Osteoblast (primary cell): ENCODE measurements around the gene KDM3B. TPM values are rescaled to one million over a fixed set of nuclear protein-coding genes. Genes with fewer than 3 reads are reported as not detected.

Source experiments
- DNase-seq: peaks from one replicate; pipeline ENCODE4 v3.0.0; 2011; ENCODE audit warnings: low spot score, mixed read lengths; ENCODE audit not compliant: insufficient read length; ENCODE audit errors: missing footprints
- H2AFZ ChIP-seq: 2 replicates; pipeline ENCODE4 v1.6.0; 2011; ENCODE audit warnings: mild to moderate bottlenecking, low read length
- H3K27ac ChIP-seq: 2 replicates; pipeline ENCODE4 v1.5.1; 2011; ENCODE audit warnings: mild to moderate bottlenecking, low read depth, low read length, moderate library complexity
- H3K27me3 ChIP-seq: 2 replicates; pipeline ENCODE4 v1.6.0; 2012; ENCODE audit warnings: mild to moderate bottlenecking, control low read depth, inconsistent platforms, low read length, moderate library complexity; ENCODE audit not compliant: insufficient read depth
- H3K36me3 ChIP-seq: 2 replicates; pipeline ENCODE4 v1.5.1; 2011; ENCODE audit warnings: mild to moderate bottlenecking, low read length, control low read depth, moderate library complexity; ENCODE audit not compliant: insufficient read depth
- H3K4me1 ChIP-seq: 2 replicates; pipeline ENCODE4 v1.5.1; 2011; ENCODE audit warnings: mild to moderate bottlenecking, low read length, control low read depth, moderate library complexity; ENCODE audit not compliant: insufficient read depth
- H3K4me2 ChIP-seq: 2 replicates; pipeline ENCODE4 v1.6.0; 2011; ENCODE audit warnings: mild to moderate bottlenecking, low read length; ENCODE audit not compliant: insufficient read depth
- H3K4me3 ChIP-seq: fragments of 200-600 bp; sonication (generic); 3 replicates; pipeline ENCODE4 v1.5.1; 2012; ENCODE audit warnings: mild to moderate bottlenecking, low read length, inconsistent platforms; ENCODE audit not compliant: insufficient read depth
- H3K79me2 ChIP-seq: 2 replicates; pipeline ENCODE4 v1.6.0; 2012; ENCODE audit warnings: mild to moderate bottlenecking, low read length, control low read depth, inconsistent platforms; ENCODE audit not compliant: insufficient read depth
- H3K9me3 ChIP-seq: 2 replicates; pipeline ENCODE4 v1.5.1; 2011; ENCODE audit warnings: low read depth, low read length, control low read depth
- H4K20me1 ChIP-seq: 2 replicates; pipeline ENCODE4 v1.6.0; 2012; ENCODE audit warnings: mild to moderate bottlenecking, low read length, control low read depth; ENCODE audit not compliant: insufficient read depth
- total RNA-seq: library from RNA; depleted of rRNA; stranded (reverse); fragments of >200 nt; gene quantifications from 2 replicates; pipeline ENCODE4 v1.2.3, GENCODE V29; 2012
- TF ChIP-seq, protein P1 (sequence below): IDR thresholded peaks from 2 replicates; pipeline ENCODE4 v1.5.1; 2011; ENCODE audit warnings: mild to moderate bottlenecking, low read depth, low read length, moderate library complexity; ENCODE audit errors: extremely low read depth

Gene KDM3B
- total RNA-seq, 1 donor, result 53.2 TPM

DNA sequence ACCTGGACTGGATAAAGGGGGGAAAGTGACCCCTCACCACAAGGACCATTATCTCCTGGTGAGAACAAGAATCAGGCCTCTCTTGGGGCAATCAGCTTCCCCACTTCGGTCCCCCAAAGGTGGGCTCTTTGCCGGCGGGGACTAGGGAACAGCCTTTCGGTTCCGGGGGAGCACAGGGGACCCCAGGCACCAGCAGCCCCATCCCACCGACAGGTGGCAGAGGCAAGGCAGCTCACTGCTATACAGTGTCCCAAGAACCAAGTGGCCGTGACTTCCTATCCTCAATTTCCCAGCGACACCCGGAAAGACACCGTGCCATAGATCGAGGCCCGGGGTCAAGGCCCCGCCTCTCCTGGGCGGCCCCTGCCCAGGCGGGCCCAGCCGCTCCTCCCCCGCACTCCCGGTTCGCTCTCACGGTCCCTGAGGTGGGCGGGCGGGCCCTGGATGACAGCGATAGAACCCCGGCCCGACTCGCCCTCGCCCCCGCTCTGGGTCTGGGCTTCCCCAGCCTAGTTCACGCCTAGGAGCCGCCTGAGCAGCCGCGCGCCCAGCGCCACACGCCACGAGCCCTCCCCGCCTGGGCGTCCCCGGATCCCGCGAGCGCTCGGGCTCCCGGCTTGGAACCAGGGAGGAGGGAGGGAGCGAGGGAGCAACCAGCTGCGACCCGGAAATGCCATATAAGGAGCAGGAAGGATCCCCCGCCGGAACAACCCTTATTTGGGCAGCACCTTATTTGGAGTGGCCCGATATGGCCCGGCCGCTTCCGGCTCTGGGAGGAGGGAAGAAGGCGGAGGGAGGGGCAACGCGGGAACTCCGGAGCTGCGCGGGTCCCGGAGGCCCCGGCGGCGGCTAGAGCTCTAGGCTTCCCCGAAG, 112.1 kb downstream of the KDM3B start:
- peak overlapping the region; percentile 99 for H3K4me2 ChIP-seq
- DNase-seq, result peak; percentile 98
- H4K20me1 ChIP-seq, result peaks cover 38% of the 10 kb centered on the region
- peaks cover 28% of the 10 kb centered on the region for H3K36me3 ChIP-seq
- peaks cover 28% of the 10 kb centered on the region for H3K79me2 ChIP-seq
- H3K4me3 ChIP-seq, result peak overlapping the region; percentile 92
- H3K4me1 ChIP-seq, result peaks cover 35% of the 10 kb centered on the region
- TF ChIP-seq, protein P1, sequence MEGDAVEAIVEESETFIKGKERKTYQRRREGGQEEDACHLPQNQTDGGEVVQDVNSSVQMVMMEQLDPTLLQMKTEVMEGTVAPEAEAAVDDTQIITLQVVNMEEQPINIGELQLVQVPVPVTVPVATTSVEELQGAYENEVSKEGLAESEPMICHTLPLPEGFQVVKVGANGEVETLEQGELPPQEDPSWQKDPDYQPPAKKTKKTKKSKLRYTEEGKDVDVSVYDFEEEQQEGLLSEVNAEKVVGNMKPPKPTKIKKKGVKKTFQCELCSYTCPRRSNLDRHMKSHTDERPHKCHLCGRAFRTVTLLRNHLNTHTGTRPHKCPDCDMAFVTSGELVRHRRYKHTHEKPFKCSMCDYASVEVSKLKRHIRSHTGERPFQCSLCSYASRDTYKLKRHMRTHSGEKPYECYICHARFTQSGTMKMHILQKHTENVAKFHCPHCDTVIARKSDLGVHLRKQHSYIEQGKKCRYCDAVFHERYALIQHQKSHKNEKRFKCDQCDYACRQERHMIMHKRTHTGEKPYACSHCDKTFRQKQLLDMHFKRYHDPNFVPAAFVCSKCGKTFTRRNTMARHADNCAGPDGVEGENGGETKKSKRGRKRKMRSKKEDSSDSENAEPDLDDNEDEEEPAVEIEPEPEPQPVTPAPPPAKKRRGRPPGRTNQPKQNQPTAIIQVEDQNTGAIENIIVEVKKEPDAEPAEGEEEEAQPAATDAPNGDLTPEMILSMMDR, result peak; percentile 6
- peak overlapping the region; percentile 81 for H2AFZ ChIP-seq
- no peaks in the 10 kb centered on the region for H3K27me3 ChIP-seq
- H3K27ac ChIP-seq, result peak overlapping the region; percentile 97
- H3K9me3 ChIP-seq, result no peaks in the 10 kb centered on the region

DNA sequence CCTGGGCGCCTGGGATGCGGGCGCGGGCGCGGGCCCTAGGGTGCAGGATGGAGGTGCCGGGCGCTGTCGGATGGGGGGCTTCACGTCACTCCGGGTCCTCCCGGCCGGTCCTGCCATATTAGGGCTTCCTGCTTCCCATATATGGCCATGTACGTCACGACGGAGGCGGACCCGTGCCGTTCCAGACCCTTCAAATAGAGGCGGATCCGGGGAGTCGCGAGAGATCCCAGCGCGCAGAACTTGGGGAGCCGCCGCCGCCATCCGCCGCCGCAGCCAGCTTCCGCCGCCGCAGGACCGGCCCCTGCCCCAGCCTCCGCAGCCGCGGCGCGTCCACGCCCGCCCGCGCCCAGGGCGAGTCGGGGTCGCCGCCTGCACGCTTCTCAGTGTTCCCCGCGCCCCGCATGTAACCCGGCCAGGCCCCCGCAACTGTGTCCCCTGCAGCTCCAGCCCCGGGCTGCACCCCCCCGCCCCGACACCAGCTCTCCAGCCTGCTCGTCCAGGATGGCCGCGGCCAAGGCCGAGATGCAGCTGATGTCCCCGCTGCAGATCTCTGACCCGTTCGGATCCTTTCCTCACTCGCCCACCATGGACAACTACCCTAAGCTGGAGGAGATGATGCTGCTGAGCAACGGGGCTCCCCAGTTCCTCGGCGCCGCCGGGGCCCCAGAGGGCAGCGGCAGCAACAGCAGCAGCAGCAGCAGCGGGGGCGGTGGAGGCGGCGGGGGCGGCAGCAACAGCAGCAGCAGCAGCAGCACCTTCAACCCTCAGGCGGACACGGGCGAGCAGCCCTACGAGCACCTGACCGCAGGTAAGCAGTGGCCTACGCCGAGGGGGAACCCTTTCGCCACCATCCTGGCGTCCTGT, 113.0 kb downstream of the KDM3B start, which contains the start of gene EGR1:
Gene EGR1, plus strand, starts transcription at position 219 of the 864 bp plus-strand sequence. Its CDS starts 283 bp downstream, at position 502.
- no peaks in the 10 kb centered on the region for H3K27me3 ChIP-seq
- DNase-seq, result peak; percentile 97
- peaks cover 28% of the 10 kb centered on the region for H3K79me2 ChIP-seq
- peaks cover 35% of the 10 kb centered on the region for H3K4me1 ChIP-seq
- H3K4me3 ChIP-seq, result peak within 1 kb of the TSS; percentile 92
- H3K9me3 ChIP-seq, result no peaks in the 10 kb centered on the region
- TF ChIP-seq, protein P1, result no peak
- H3K36me3 ChIP-seq, result peaks cover 28% of the 10 kb centered on the region
- peak within 1 kb of the TSS; percentile 97 for H3K27ac ChIP-seq
- peaks cover 43% of the 10 kb centered on the region for H4K20me1 ChIP-seq
- H3K4me2 ChIP-seq, result peak within 1 kb of the TSS; percentile 99
- peak within 1 kb of the TSS; percentile 81 for H2AFZ ChIP-seq

DNA sequence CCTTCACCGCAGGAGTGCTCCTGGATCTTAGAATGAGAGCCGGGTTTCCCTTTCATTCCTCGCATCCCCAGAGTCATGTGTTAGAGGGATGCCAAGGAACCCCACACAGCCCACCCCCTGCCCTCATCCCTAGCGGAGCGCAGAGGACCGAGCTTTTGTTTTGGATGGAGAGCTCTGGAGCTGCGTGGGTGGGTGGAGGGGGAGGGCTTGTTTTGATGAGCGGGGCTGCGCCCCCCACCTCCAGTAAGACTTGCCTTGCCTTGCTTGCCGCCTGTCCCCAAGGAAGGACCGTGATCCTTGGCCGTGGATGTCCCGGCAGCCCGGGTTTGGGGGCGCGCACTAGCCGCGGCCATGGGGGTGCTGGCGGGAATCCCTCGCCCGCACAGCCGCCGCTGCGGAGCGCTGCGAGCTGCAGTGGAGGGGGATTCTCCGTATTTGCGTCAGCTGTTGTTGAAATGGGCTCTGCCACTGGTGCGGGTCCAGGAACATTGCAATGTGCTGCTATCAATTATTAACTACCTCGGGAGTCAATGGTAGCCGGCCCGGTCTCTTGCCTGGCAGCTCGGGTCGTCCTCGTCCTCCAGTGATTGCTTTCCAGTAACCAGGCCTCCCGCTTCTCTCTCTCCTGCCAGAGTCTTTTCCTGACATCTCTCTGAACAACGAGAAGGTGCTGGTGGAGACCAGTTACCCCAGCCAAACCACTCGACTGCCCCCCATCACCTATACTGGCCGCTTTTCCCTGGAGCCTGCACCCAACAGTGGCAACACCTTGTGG, 113.8 kb downstream of the KDM3B start:
- Histone ChIP-seq H3K4me1 (peaks cover 29% of the 10 kb centered on the region), H3K36me3 (peaks cover 28% of the 10 kb centered on the region), H3K27ac (peak overlapping the region; percentile 73), H3K9me3 (no peaks in the 10 kb centered on the region), H3K4me2 (peak overlapping the region; percentile 85), H4K20me1 (peaks cover 47% of the 10 kb centered on the region), H3K27me3 (no peaks in the 10 kb centered on the region), H3K79me2 (peaks cover 28% of the 10 kb centered on the region), H2AFZ (no peak overlapping the region), H3K4me3 (peak overlapping the region; percentile 92)
- TF ChIP-seq, protein P1, result no peak
- DNase-seq, result peak; percentile 88
